Naive thymus-derived CD8-positive, alpha-beta T cell (primary cell): ENCODE results near the gene MED26. TPM values are rescaled to one million over a fixed set of nuclear protein-coding genes. Genes with fewer than 3 reads are reported as not detected.
A peak's percentile ranks its signal among the peaks of the same experiment; 100 is the strongest.

Experiments
- ATAC-seq, 2 donors: fragments of 150-1000 bp; cut with Tn5 transposase in 1 of 2; sonication (Bioruptor Pico), chemical (Tn5 transposase) in 1 of 2; 1 replicate in 1 of 2; 2 replicates in 1 of 2; pipeline ENCODE4 v1.10.0; 2021; ENCODE audit warnings: mild to moderate bottlenecking in 2 of 2, moderate library complexity in 2 of 2
- POLR2A ChIA-PET: fragments of 350-600 bp; sonication (Branson Sonifier 250); formaldehyde crosslinking; loops from one replicate; lab custom pipeline; 2021; ENCODE audit warnings: antibody characterized with exemption; lab: Charles Lee
- DNase-seq, 10 donors: peaks; one replicate each; pipeline versions ENCODE4 v3.0.0 to v3.0.0-alpha.2; 2020 to 2022
- H3K27ac Mint-ChIP-seq, 10 donors: one replicate each; pipeline ENCODE4 v1.8.0; 2020 to 2022; ENCODE audit warnings: mild to moderate bottlenecking in 10 of 10, mixed read lengths in 10 of 10, moderate library complexity in 4 of 10, inconsistent platforms in 1 of 10
- H3K27me3 Mint-ChIP-seq, 5 donors: one replicate each; pipeline ENCODE4 v1.8.0; 2021 to 2022; ENCODE audit warnings: mixed read lengths in 5 of 5
- H3K36me3 Mint-ChIP-seq, 3 donors: one replicate each; pipeline ENCODE4 v1.8.0; 2020 to 2022; ENCODE audit warnings: mixed read lengths in 3 of 3, mild to moderate bottlenecking in 2 of 3, inconsistent platforms in 1 of 3
- H3K4me1 Mint-ChIP-seq, 4 donors: one replicate each; pipeline ENCODE4 v1.8.0; 2021 to 2022; ENCODE audit warnings: mixed read lengths in 4 of 4
- H3K4me3 Mint-ChIP-seq, 10 donors: one replicate each; pipeline ENCODE4 v1.8.0; 2020 to 2022; ENCODE audit warnings: mild to moderate bottlenecking in 10 of 10, mixed read lengths in 10 of 10, moderate library complexity in 6 of 10, inconsistent platforms in 1 of 10
- H3K9me3 Mint-ChIP-seq, 9 donors: one replicate each; pipeline ENCODE4 v1.8.0; 2020 to 2022; ENCODE audit warnings: mixed read lengths in 9 of 9, mild to moderate bottlenecking in 3 of 9, inconsistent platforms in 1 of 9, moderate library complexity in 1 of 9
- polyA plus RNA-seq, 3 donors: library from polyadenylated mRNA; unstranded; fragments of 300-500 nt; fragmentation: Illumina TruSeq; gene quantifications; one replicate each; pipeline ENCODE4 v1.2.3, GENCODE V29; 2021
- total RNA-seq, 8 experiments: library from RNA in 2 of 8; stranded (reverse) in 2 of 8; gene quantifications; one replicate each; pipeline ENCODE4 v1.2.3 and lab custom pipeline; 2021 to 2026

The MED26 gene
- total and polyA plus RNA-seq, 5 experiments from 2014 or later, result 2.7 to 18.5 (median 3.9) TPM

- POLR2A ChIA-PET, result no interaction called here
- DNase-seq (no peak), ATAC-seq (no peak)
- peaks cover 8 to 50% (median 21%) of the 10 kb centered on the region in 4 donors for H3K4me1 Mint-ChIP-seq
- peak overlapping the region in 2 of 10 donors; percentile 34 to 73 for H3K27ac Mint-ChIP-seq
- no peak overlapping the region for H3K4me3 Mint-ChIP-seq
- H3K36me3 Mint-ChIP-seq, result peaks cover 0 to 88% (median 12%) of the 10 kb centered on the region in 3 donors
- H3K27me3 Mint-ChIP-seq, result no peaks in the 10 kb centered on the region
- H3K9me3 Mint-ChIP-seq, result no peaks in the 10 kb centered on the region
Observed at GRCh38 chr19:16640951-16641350, 12.9 kb upstream of the MED26 start.

GRCh38 chr19:16638666-16639065 lies 10.7 kb upstream of the MED26 start:
- ATAC-seq (no peak), DNase-seq (no peak)
- no peaks in the 10 kb centered on the region for H3K27me3 Mint-ChIP-seq
- H3K4me1 Mint-ChIP-seq, result peaks cover 8 to 41% (median 20%) of the 10 kb centered on the region in 4 donors
- H3K27ac Mint-ChIP-seq, result peak overlapping the region in 6 of 10 donors; percentile 26 to 67 (median 57)
- POLR2A ChIA-PET, result interaction anchor here (0.7 to 1.1 kb wide), 3 partner anchors 10 to 521 kb away, joined by 3 to 4 read pairs (median 3); partner anchors contain the start of gene MED26
- H3K4me3 Mint-ChIP-seq, result peak overlapping the region in 1 of 10 donors; percentile 29
- H3K9me3 Mint-ChIP-seq, result no peaks in the 10 kb centered on the region
- peaks cover 0 to 75% (median 8%) of the 10 kb centered on the region in 3 donors for H3K36me3 Mint-ChIP-seq

- Mint-ChIP-seq H3K4me1 (peaks cover 7 to 35% (median 17%) of the 10 kb centered on the region in 4 donors), H3K27ac (peak overlapping the region in 5 of 10 donors; percentile 20 to 46 (median 37)), H3K9me3 (no peaks in the 10 kb centered on the region), H3K27me3 (no peaks in the 10 kb centered on the region), H3K4me3 (no peak overlapping the region), H3K36me3 (peaks cover 0 to 64% (median 3%) of the 10 kb centered on the region in 3 donors)
- POLR2A ChIA-PET, result interaction anchor here (0.6 to 1.0 kb wide), 2 partner anchors 8 to 23 kb away, joined by 3 to 4 read pairs; no protein-coding TSS in a partner anchor
- no peak for ATAC-seq
- DNase-seq, result no peak
Observed at GRCh38 chr19:16637535-16637934, 9.5 kb upstream of the MED26 start.

GRCh38 chr19:16631465-16631864 lies 3.5 kb upstream of the MED26 start:
- POLR2A ChIA-PET, result interaction anchor here (0.7 kb wide), 1 partner anchor 40 kb away, joined by 3 read pairs; no protein-coding TSS in a partner anchor
- H3K27ac Mint-ChIP-seq, result peak overlapping the region in 3 of 10 donors; percentile 14 to 67 (median 56)
- peaks cover 11 to 27% (median 22%) of the 10 kb centered on the region in 4 donors for H3K4me1 Mint-ChIP-seq
- DNase-seq (no peak), ATAC-seq (no peak)
- no peaks in the 10 kb centered on the region for H3K27me3 Mint-ChIP-seq
- no peak overlapping the region for H3K4me3 Mint-ChIP-seq
- peaks cover 0 to 26% (median 8%) of the 10 kb centered on the region in 3 donors for H3K36me3 Mint-ChIP-seq
- H3K9me3 Mint-ChIP-seq, result no peaks in the 10 kb centered on the region

- Mint-ChIP-seq H3K9me3 (no peaks in the 10 kb centered on the region), H3K4me1 (peaks cover 20 to 46% (median 42%) of the 10 kb centered on the region in 4 donors), H3K27ac (peak overlapping the region; percentile 89 to 99 (median 98)), H3K27me3 (no peaks in the 10 kb centered on the region), H3K4me3 (peak overlapping the region; percentile 95 to 99 (median 96)), H3K36me3 (peaks cover 0 to 30% (median 5%) of the 10 kb centered on the region in 3 donors)
- peak; percentile 9 to 21 for ATAC-seq
- POLR2A ChIA-PET, result interaction anchor here (1.2 to 4.4 kb wide), 9 partner anchors 9 to 133 kb away, joined by 3 to 40 read pairs (median 13); partner anchors contain the start of genes C19orf44, CALR3, CHERP and SLC35E1
- DNase-seq, result no peak
Observed at GRCh38 chr19:16628984-16629691, 1.1 kb upstream of the MED26 start.

GRCh38 chr19:16627928-16628182 lies 149 bp downstream of the MED26 start:
- ATAC-seq, result no peak
- Mint-ChIP-seq H3K36me3 (peaks cover 0 to 39% (median 5%) of the 10 kb centered on the region in 3 donors), H3K27ac (peak overlapping the region in 4 of 10 donors; percentile 90 to 99 (median 95))

GRCh38 chr19:16627193-16627927 lies 644 bp downstream of the MED26 start:
- peaks cover 22 to 61% (median 53%) of the 10 kb centered on the region in 4 donors for H3K4me1 Mint-ChIP-seq
- peak overlapping the region; percentile 79 to 97 (median 91) for H3K27ac Mint-ChIP-seq
- DNase-seq, result peak in 7 of 10 donors; percentile 2 to 34 (median 24)
- peaks cover 0 to 38% (median 5%) of the 10 kb centered on the region in 3 donors for H3K36me3 Mint-ChIP-seq
- no peak for ATAC-seq
- POLR2A ChIA-PET, result interaction anchor here (0.6 to 4.4 kb wide), 11 partner anchors 32 to 85 kb away, joined by 3 to 40 read pairs (median 11); partner anchors contain the start of genes CHERP, SLC35E1, SMIM7 and TMEM38A
- H3K9me3 Mint-ChIP-seq, result no peaks in the 10 kb centered on the region
- H3K4me3 Mint-ChIP-seq, result peak overlapping the region; percentile 88 to 96 (median 90)
- H3K27me3 Mint-ChIP-seq, result no peaks in the 10 kb centered on the region

More at GRCh38 chr19:16627928-16628182, 149 bp downstream of the MED26 start:
- POLR2A ChIA-PET, result interaction anchor here (0.6 to 4.4 kb wide), 12 partner anchors 11 to 132 kb away, joined by 3 to 40 read pairs (median 8); partner anchors contain the start of genes C19orf44, CALR3, CHERP and SLC35E1
- DNase-seq, result peak in 1 of 10 donors; percentile 4
- Mint-ChIP-seq H3K4me3 (peak overlapping the region in 9 of 10 donors; percentile 50 to 99 (median 97)), H3K9me3 (no peaks in the 10 kb centered on the region), H3K27me3 (no peaks in the 10 kb centered on the region), H3K4me1 (peaks cover 22 to 57% (median 50%) of the 10 kb centered on the region in 4 donors)

- ATAC-seq (no peak), DNase-seq (no peak)
- Mint-ChIP-seq H3K36me3 (peaks cover 0 to 32% (median 3%) of the 10 kb centered on the region in 3 donors), H3K4me1 (peaks cover 23 to 64% (median 57%) of the 10 kb centered on the region in 4 donors), H3K27ac (peak overlapping the region; percentile 79 to 97 (median 91)), H3K9me3 (no peaks in the 10 kb centered on the region), H3K27me3 (no peaks in the 10 kb centered on the region), H3K4me3 (peak overlapping the region; percentile 88 to 96 (median 90))
- POLR2A ChIA-PET, result interaction anchor here (0.8 to 4.4 kb wide), 8 partner anchors 34 to 86 kb away, joined by 3 to 40 read pairs (median 16); partner anchors contain the start of genes CHERP, SLC35E1, SMIM7 and TMEM38A
Observed at GRCh38 chr19:16626796-16627192, 1.2 kb downstream of the MED26 start.

GRCh38 chr19:16625163-16625958 lies 2.6 kb downstream of the MED26 start:
- POLR2A ChIA-PET, result interaction anchor here (0.5 to 4.2 kb wide), 7 partner anchors 35 to 84 kb away, joined by 3 to 24 read pairs (median 5); partner anchors contain the start of genes SLC35E1, SMIM7 and TMEM38A
- ATAC-seq (no peak), DNase-seq (no peak)
- peaks cover 0 to 26% (median 0%) of the 10 kb centered on the region in 3 donors for H3K36me3 Mint-ChIP-seq
- peak overlapping the region in 8 of 10 donors; percentile 4 to 96 (median 30) for H3K4me3 Mint-ChIP-seq
- H3K27ac Mint-ChIP-seq, result peak overlapping the region in 8 of 10 donors; percentile 15 to 97 (median 66)
- no peaks in the 10 kb centered on the region for H3K27me3 Mint-ChIP-seq
- no peaks in the 10 kb centered on the region for H3K9me3 Mint-ChIP-seq
- H3K4me1 Mint-ChIP-seq, result peaks cover 28 to 76% (median 71%) of the 10 kb centered on the region in 4 donors

- Mint-ChIP-seq H3K4me1 (peaks cover 30 to 84% (median 79%) of the 10 kb centered on the region in 4 donors), H3K9me3 (no peaks in the 10 kb centered on the region), H3K4me3 (no peak overlapping the region), H3K27ac (peak overlapping the region in 2 of 10 donors; percentile 17 to 22), H3K36me3 (peaks cover 0 to 26% (median 0%) of the 10 kb centered on the region in 3 donors), H3K27me3 (no peaks in the 10 kb centered on the region)
- POLR2A ChIA-PET, result interaction anchor here (0.6 to 1.9 kb wide), 5 partner anchors 18 to 55 kb away, joined by 3 to 5 read pairs (median 3); partner anchors contain the start of gene SLC35E1
- ATAC-seq, result no peak
- DNase-seq, result no peak
Observed at GRCh38 chr19:16624236-16624635, 3.8 kb downstream of the MED26 start.

- Mint-ChIP-seq H3K36me3 (peaks cover 0 to 26% (median 0%) of the 10 kb centered on the region in 3 donors), H3K4me1 (peaks cover 33 to 85% (median 79%) of the 10 kb centered on the region in 4 donors), H3K27ac (peak overlapping the region in 2 of 10 donors; percentile 17 to 75), H3K9me3 (no peaks in the 10 kb centered on the region), H3K27me3 (no peaks in the 10 kb centered on the region), H3K4me3 (peak overlapping the region in 1 of 10 donors; percentile 22)
- POLR2A ChIA-PET, result interaction anchor here (1.9 kb wide), 1 partner anchor 51 kb away, joined by 4 read pairs; the partner anchor contains the start of gene SLC35E1
- ATAC-seq (no peak), DNase-seq (no peak)
Observed at GRCh38 chr19:16623576-16623975, 4.4 kb downstream of the MED26 start.
